T-cell (primary cell): ENCODE data around the gene MSMB. TPM values are rescaled to one million over a fixed set of nuclear protein-coding genes. Genes with fewer than 3 reads are reported as not detected.

Experiments used
- ATAC-seq, 4 experiments: fragments of 200-7000 bp in 3 of 4; fragments of 150-1000 bp in 1 of 4; cut with Tn5 transposase; replicated peaks in 1 of 4; 1 replicate in 3 of 4; 2 replicates in 1 of 4; pipeline ENCODE4 v1.10.0; 2021; ENCODE audit warnings: moderate library complexity in 3 of 4, mild to moderate bottlenecking in 2 of 4, moderate number of reproducible peaks in 1 of 4
- CTCF ChIA-PET, 2 donors: fragments of 300-600 bp; sonication (Branson Sonifier 250); formaldehyde crosslinking; loops; one replicate each; lab custom pipeline; 2022; ENCODE audit warnings: antibody characterized with exemption in 2 of 2; lab: Charles Lee
- POLR2A ChIA-PET, 2 donors: fragments of 300-600 bp; sonication (Branson Sonifier 250); formaldehyde crosslinking; loops; one replicate each; lab custom pipeline; 2022; ENCODE audit warnings: antibody characterized with exemption in 2 of 2; lab: Charles Lee
- DNase-seq, 35 experiments: peaks; one replicate each; pipeline versions ENCODE4 v3.0.0 to v3.0.0-alpha.2; 2013 to 2023
- H3K27ac ChIP-seq: one replicate; pipeline ENCODE4 v1.5.1; 2013; ENCODE audit warnings: low read length
- H3K27me3 ChIP-seq, 2 experiments: replicated peaks in 1 of 2; 1 replicate in 1 of 2; 2 replicates in 1 of 2; pipeline versions ENCODE4 v1.6.1 to v1.7.0; 2013; ENCODE audit warnings: low read length in 1 of 2, mixed read lengths in 1 of 2; ENCODE audit not compliant: control insufficient read depth in 2 of 2, insufficient read depth in 2 of 2; ENCODE audit errors: extremely low read depth in 1 of 2
- H3K36me3 ChIP-seq, 2 donors: 1 replicate in 1 of 2; 2 replicates in 1 of 2; pipeline versions ENCODE4 v1.6.1 to v1.7.0; 2013; ENCODE audit warnings: low read length in 1 of 2; ENCODE audit not compliant: control insufficient read depth in 2 of 2, insufficient read depth in 1 of 2; ENCODE audit errors: extremely low read depth in 1 of 2
- H3K4me1 ChIP-seq, 2 experiments: 1 replicate in 1 of 2; 2 replicates in 1 of 2; pipeline versions ENCODE4 v1.6.1 to v1.7.0; 2013; ENCODE audit warnings: low read length in 2 of 2, mixed read lengths in 1 of 2; ENCODE audit not compliant: insufficient read depth in 2 of 2, control insufficient read depth in 1 of 2; ENCODE audit errors: extremely low read depth in 1 of 2
- H3K4me3 ChIP-seq, 2 donors: 1 replicate in 1 of 2; 2 replicates in 1 of 2; pipeline versions ENCODE4 v1.5.1 to v1.7.0; 2013; ENCODE audit warnings: mild to moderate bottlenecking in 2 of 2, low read length in 1 of 2, moderate library complexity in 1 of 2; ENCODE audit not compliant: control insufficient read depth in 1 of 2; ENCODE audit errors: extremely low read depth in 1 of 2
- H3K9me3 ChIP-seq: 2 replicates; pipeline ENCODE4 v1.7.0; 2013
- H3K27ac Mint-ChIP-seq, 2 donors: one replicate each; pipeline ENCODE4 v1.8.0; 2020 to 2021; ENCODE audit warnings: mild to moderate bottlenecking in 2 of 2, mixed read lengths in 2 of 2
- H3K27me3 Mint-ChIP-seq, 2 donors: one replicate each; pipeline ENCODE4 v1.8.0; 2021 to 2022; ENCODE audit warnings: mixed read lengths in 2 of 2
- H3K36me3 Mint-ChIP-seq: one replicate; pipeline ENCODE4 v1.8.0; 2021; ENCODE audit warnings: mixed read lengths
- H3K4me1 Mint-ChIP-seq, 3 donors: one replicate each; pipeline ENCODE4 v1.8.0; 2020 to 2022; ENCODE audit warnings: mixed read lengths in 3 of 3, mild to moderate bottlenecking in 1 of 3
- H3K4me3 Mint-ChIP-seq, 3 donors: one replicate each; pipeline ENCODE4 v1.8.0; 2020 to 2022; ENCODE audit warnings: mild to moderate bottlenecking in 3 of 3, mixed read lengths in 3 of 3, moderate library complexity in 3 of 3
- H3K9me3 Mint-ChIP-seq, 3 donors: one replicate each; pipeline ENCODE4 v1.8.0; 2020 to 2022; ENCODE audit warnings: mixed read lengths in 3 of 3
- WGBS: methylation state at CpG from one replicate; pipeline ENCODE4 v1.1.5; 2013; ENCODE audit warnings: missing lambda C conversion rate; ENCODE audit not compliant: insufficient coverage; 5-methylcytosine and 5-hydroxymethylcytosine counted together
- total RNA-seq, 35 experiments: library from RNA in 6 of 35; stranded (reverse) in 6 of 35; fragments of 120-200 nt in 1 of 35; gene quantifications; one replicate each; pipeline versions ENCODE4 v1.2.1 to v1.2.4 and lab custom pipeline; 2013 to 2026

The MSMB gene
- total RNA-seq, 5 donors from 2014 or later (not counting 1 experiment from before 2014, with no cell fraction given) = not detected

DNA sequence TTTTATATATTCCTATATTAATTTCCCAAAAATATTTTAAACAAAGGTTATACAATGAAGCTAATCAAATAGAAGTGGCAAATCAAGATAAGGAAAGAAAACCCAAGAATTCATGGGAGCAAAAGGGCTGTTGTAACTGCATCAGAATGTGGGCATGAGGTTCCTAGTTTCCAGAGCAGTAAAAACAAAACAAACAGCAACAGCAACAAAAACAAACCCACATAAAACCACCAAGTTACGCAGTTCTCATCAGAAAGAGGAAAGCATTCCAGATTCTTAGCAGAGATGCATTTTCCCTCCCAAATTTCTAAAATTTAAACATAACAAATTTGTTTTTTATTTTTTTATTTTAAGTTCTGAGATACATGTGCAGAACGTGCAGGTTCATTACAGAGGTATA is 34.8 kb upstream of the MSMB start:
- no peak overlapping the region for H3K4me3 Mint-ChIP-seq
- no peak overlapping the region for H3K4me3 ChIP-seq
- no peak for ATAC-seq

DNA sequence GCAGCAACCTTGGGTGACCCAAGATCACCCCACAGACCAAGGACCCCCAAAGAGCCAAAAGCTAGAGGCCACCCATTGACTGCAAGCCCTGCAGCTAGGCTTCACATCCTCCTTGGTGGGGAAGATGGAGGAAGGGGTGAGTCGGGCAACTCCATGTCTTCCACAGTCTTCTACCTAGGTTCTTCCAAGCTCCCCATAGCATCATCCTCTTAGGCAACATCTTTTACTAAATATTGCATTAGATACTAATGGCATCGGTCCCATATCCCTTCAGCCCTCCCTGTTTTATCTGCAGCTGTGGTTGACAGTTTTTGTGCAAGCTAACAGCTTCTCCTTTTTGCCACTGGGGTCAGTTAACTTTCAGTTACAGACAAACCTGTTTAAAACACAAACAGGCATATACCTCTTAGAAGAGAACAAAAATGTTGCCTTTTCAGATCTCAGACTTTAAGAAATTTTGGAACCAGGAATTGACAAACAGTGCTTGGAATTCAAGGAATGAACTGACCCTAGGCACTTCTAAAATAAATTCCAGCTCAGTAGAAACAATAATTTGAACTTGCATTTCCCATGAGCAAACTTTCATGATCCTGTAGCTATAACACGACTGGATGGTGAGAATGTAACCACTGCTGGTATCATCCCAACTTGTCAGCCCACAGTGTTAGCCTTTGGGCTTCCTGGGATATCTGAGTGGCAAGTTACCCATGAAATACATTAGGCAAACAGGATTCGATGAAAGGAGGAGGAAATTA is 33.9 kb upstream of the MSMB start:
- Mint-ChIP-seq H3K4me3 (no peak overlapping the region), H3K36me3 (no peaks in the 10 kb centered on the region), H3K9me3 (no peaks in the 10 kb centered on the region), H3K27ac (peak overlapping the region in 1 of 2 donors; percentile 35), H3K27me3 (no peaks in the 10 kb centered on the region), H3K4me1 (peaks cover 22 to 47% (median 32%) of the 10 kb centered on the region in 3 donors)
- ChIA-PET POLR2A (no interaction called here), CTCF (interaction anchor here in 1 of 2 donors (1.1 kb wide), 1 partner anchor 10 kb away, joined by 9 read pairs; no protein-coding TSS in a partner anchor)
- Histone ChIP-seq H3K4me1 (peaks cover 15 to 21% of the 10 kb centered on the region in 2 experiments), H3K27ac (no peak overlapping the region), H3K27me3 (no peaks in the 10 kb centered on the region), H3K36me3 (no peaks in the 10 kb centered on the region), H3K9me3 (no peaks in the 10 kb centered on the region), H3K4me3 (no peak overlapping the region)
- DNase-seq (no peak), ATAC-seq (no peak)
- WGBS = 17% methylated on average over 1 of the region's 4 CpGs

More for the DNA sequence above, 34.8 kb upstream of the MSMB start:
- H3K9me3 Mint-ChIP-seq = no peaks in the 10 kb centered on the region
- H3K27me3 ChIP-seq = no peaks in the 10 kb centered on the region
- peaks cover 22 to 47% (median 32%) of the 10 kb centered on the region in 3 donors for H3K4me1 Mint-ChIP-seq
- no peak overlapping the region for H3K27ac ChIP-seq
- H3K4me1 ChIP-seq = peaks cover 15 to 21% of the 10 kb centered on the region in 2 experiments
- ChIA-PET CTCF (interaction anchor here in 1 of 2 donors (1.1 kb wide), 1 partner anchor 11 kb away, joined by 9 read pairs; no protein-coding TSS in a partner anchor), POLR2A (no interaction called here)
- H3K27me3 Mint-ChIP-seq = no peaks in the 10 kb centered on the region
- DNase-seq = no peak
- WGBS = 50% methylated on average over 1 of the region's 2 CpGs
- no peaks in the 10 kb centered on the region for H3K36me3 ChIP-seq
- peak overlapping the region in 1 of 2 donors; percentile 41 for H3K27ac Mint-ChIP-seq
- no peaks in the 10 kb centered on the region for H3K36me3 Mint-ChIP-seq
- H3K9me3 ChIP-seq = no peaks in the 10 kb centered on the region

DNA sequence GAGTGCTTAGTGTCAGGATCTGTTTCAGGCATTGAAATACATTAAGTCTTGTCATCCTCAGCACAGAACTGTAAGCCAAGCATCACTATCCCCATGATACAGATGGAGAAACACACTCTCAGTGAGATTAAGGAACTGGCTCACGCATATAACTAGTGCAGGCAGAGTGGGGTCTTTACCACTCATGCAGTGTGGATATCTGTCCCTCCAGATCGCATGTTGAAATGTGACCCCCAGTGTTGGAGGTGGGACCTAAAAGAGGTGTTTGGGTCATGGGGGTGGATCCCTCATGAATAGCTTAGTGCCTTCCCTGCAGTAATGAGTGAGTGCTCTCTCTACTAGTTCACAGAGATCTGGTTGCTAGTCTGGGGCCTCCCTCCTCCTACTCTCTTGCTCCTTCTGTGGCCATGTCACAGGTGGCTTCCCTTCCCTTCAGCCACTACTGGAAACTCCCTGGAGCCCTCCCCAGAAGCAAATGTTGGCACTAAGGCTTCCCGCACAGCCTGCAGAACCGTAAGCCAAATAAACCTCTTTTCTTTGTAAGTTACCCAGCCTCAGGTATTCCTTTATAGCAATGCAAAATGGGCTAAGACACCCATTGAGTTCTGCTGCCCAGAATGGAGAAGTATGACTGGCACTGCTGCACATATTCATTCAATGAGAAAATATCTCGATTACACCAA is 31.8 kb upstream of the MSMB start:
- Histone ChIP-seq H3K27me3 (no peaks in the 10 kb centered on the region), H3K4me1 (peaks cover 15 to 21% of the 10 kb centered on the region in 2 experiments), H3K36me3 (no peaks in the 10 kb centered on the region), H3K27ac (peak overlapping the region; percentile 11), H3K4me3 (no peak overlapping the region), H3K9me3 (no peaks in the 10 kb centered on the region)
- Mint-ChIP-seq H3K27me3 (no peaks in the 10 kb centered on the region), H3K27ac (peak overlapping the region; percentile 62 to 89), H3K4me1 (peaks cover 22 to 47% (median 32%) of the 10 kb centered on the region in 3 donors), H3K4me3 (peak overlapping the region in 1 of 3 donors; percentile 36), H3K9me3 (no peaks in the 10 kb centered on the region), H3K36me3 (no peaks in the 10 kb centered on the region)
- ChIA-PET POLR2A (no interaction called here), CTCF (interaction anchor here in 1 of 2 donors (0.7 kb wide), 1 partner anchor 8 kb away, joined by 3 read pairs; no protein-coding TSS in a partner anchor)
- 73% methylated on average over 3 of the region's 5 CpGs for WGBS
- no peak for DNase-seq
- peak in 1 of 4 experiments; percentile 36 for ATAC-seq

DNA sequence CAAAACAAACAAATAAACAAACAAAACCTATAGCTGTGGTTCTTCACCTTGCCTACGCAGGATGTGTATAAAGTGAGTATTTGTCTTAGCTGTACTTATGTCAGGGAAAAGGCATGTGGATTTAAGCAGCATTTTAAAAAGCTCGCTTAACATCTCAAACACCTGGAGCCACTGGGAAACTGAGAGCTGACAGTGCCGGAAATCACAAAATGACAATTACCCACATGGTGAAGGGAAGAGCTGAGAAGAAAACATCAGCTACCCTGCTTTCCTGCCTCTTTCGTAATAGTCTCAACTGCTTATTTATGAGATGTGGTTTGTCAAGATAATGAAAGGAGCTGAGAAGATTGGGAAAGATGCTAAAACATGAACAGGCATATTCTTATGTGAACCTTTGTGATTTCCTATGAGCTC is 31.1 kb upstream of the MSMB start:
- DNase-seq = no peak
- H3K27ac ChIP-seq = peak overlapping the region; percentile 11
- peak overlapping the region; percentile 62 to 80 for H3K27ac Mint-ChIP-seq
- H3K4me3 ChIP-seq = peak overlapping the region in 1 of 2 donors; percentile 15
- no peaks in the 10 kb centered on the region for H3K36me3 Mint-ChIP-seq
- CTCF ChIA-PET = interaction anchor here in 1 of 2 donors (0.7 kb wide), 1 partner anchor 8 kb away, joined by 3 read pairs; no protein-coding TSS in a partner anchor
- peaks cover 15 to 21% of the 10 kb centered on the region in 2 experiments for H3K4me1 ChIP-seq
- H3K4me1 Mint-ChIP-seq = peaks cover 22 to 43% (median 32%) of the 10 kb centered on the region in 3 donors
- WGBS = no CpG with 5 or more reads among the region's 4 CpGs
- no peaks in the 10 kb centered on the region for H3K36me3 ChIP-seq
- peak overlapping the region in 2 of 3 donors; percentile 12 to 17 for H3K4me3 Mint-ChIP-seq
- H3K9me3 ChIP-seq = no peaks in the 10 kb centered on the region
- POLR2A ChIA-PET = no interaction called here
- ATAC-seq = peak in 2 of 4 experiments; percentile 52 to 65
- H3K27me3 Mint-ChIP-seq = no peaks in the 10 kb centered on the region
- H3K9me3 Mint-ChIP-seq = no peaks in the 10 kb centered on the region
- no peaks in the 10 kb centered on the region for H3K27me3 ChIP-seq

DNA sequence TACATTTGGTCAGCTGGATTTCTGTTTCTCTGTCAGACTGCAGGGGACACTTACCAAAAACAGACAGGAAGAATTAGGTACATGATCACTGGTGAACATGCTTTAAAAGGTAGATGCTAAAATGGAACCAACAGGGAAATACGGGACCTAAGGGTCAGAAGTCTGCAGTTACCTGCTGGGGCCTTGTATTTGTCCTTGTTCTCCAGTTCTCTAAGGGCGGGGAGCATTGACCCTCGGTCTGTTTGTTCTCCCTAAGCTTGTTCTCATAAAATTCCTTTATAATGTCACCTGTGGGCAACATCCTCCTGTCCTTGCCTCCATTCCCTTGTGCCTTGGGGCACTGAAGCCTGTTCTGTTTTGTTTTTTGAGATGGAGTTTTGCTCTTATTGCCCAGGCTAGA is 29.8 kb upstream of the MSMB start:
- ATAC-seq (no peak), DNase-seq (no peak)
- Histone ChIP-seq H3K27ac (no peak overlapping the region), H3K9me3 (no peaks in the 10 kb centered on the region), H3K4me3 (no peak overlapping the region), H3K36me3 (no peaks in the 10 kb centered on the region), H3K27me3 (no peaks in the 10 kb centered on the region), H3K4me1 (peaks cover 15 to 21% of the 10 kb centered on the region in 2 experiments)
- CTCF ChIA-PET = no interaction called here
- no peak overlapping the region for H3K4me3 Mint-ChIP-seq
- H3K27me3 Mint-ChIP-seq = no peaks in the 10 kb centered on the region
- H3K36me3 Mint-ChIP-seq = no peaks in the 10 kb centered on the region
- POLR2A ChIA-PET = no interaction called here
- H3K9me3 Mint-ChIP-seq = no peaks in the 10 kb centered on the region
- WGBS = 82% methylated on average over 2 of the region's 3 CpGs
- H3K27ac Mint-ChIP-seq = no peak overlapping the region
- H3K4me1 Mint-ChIP-seq = peaks cover 17 to 31% (median 26%) of the 10 kb centered on the region in 3 donors

DNA sequence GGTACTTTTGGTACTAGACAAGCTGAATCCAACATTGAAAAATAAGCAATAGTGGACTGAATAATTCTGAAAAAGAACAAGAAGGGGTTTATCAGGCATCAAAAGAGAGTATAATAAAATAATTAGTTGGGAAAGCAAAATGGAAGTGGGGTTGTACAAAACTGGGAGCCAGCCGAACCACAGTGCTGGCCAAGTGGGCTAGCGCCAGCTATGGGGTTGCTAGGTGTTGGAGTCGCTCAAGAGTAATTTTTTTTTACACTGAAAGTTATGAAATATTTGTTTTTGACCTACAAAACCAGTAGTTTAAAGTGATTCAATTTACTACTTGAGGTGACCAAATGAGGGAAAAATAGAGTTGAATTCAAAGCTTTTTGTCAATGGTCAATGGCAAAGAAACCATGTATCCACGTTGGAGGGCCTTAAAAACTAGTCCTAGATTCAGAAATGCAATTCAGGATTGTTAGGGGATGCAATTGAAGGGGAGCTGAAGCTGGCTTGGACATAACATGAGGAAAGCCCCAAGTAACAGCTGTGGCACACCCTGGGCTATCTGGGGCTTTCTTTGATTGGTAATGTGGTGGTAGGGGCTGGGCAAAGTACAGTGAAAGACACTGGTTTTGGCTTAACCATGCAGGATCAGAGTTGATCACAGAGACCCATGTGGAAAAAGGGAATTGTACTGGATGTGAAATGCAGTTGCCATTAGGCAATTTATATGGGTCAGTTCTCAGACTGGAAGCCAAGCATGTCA is 28.3 kb upstream of the MSMB start:
- Mint-ChIP-seq H3K9me3 (no peaks in the 10 kb centered on the region), H3K4me3 (no peak overlapping the region), H3K27ac (no peak overlapping the region), H3K4me1 (peaks cover 12 to 30% (median 27%) of the 10 kb centered on the region in 3 donors), H3K27me3 (no peaks in the 10 kb centered on the region), H3K36me3 (no peaks in the 10 kb centered on the region)
- POLR2A ChIA-PET = interaction anchor here in 1 of 2 donors (0.7 kb wide), 1 partner anchor 11 kb away, joined by 3 read pairs; no protein-coding TSS in a partner anchor
- Histone ChIP-seq H3K4me1 (peaks cover 11 to 13% of the 10 kb centered on the region in 2 experiments), H3K27ac (no peak overlapping the region), H3K27me3 (no peaks in the 10 kb centered on the region), H3K4me3 (no peak overlapping the region), H3K9me3 (no peaks in the 10 kb centered on the region), H3K36me3 (no peaks in the 10 kb centered on the region)
- no peak for DNase-seq
- WGBS = 73% methylated on average over 1 of the region's 4 CpGs
- CTCF ChIA-PET = no interaction called here
- no peak for ATAC-seq
